HG03442 (cell line): ENCODE data around the gene H1-8.
"Not testable (repeated sequence)": the region's sequence is repeated elsewhere in the genome, so short reads cannot be mapped to it uniquely, and the experiment has no call there.

Source experiments
- ATAC-seq: cut with Tn5 transposase; IDR thresholded peaks from one replicate; pipeline ENCODE4 v1.9.1; 2021; ENCODE audit warnings: mild to moderate bottlenecking, moderate library complexity; ENCODE audit not compliant: unreplicated experiment

H1-8 gene

DNA sequence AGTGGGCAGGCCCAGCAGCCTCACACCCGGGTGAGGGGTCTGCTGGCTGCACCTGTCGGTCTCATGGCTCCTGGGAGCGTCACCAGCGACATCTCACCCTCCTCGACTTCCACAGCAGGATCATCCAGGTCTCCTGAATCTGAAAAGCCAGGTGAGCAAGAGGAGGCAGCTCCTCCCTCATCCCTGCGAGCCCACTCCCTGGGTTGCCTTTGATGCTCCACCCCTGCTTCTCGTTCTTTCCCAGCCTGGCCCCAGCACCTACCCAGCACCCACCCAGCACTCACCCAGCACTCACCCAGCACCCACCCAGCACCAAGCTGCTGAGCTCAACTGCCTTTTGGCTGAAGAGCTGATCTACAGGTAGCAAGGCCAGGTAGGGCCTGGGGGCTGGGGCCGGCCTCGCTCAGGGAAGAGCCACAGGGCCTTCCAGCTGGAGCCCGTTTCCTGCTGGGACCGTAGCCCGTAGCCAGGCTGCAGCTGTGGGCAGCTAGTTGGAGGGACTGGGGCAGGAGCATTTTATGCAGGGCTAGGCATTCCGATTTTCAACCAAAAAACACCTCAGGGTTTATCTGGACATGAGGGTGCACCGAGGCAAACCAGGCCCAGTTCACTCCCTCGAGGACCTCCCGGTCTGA is at the start of gene H1-8:
TSS of gene H1-8 (plus strand) at position 20 of the 635 bp plus-strand sequence. CDS start at position 64, 44 bp downstream.
- no peak for ATAC-seq

DNA sequence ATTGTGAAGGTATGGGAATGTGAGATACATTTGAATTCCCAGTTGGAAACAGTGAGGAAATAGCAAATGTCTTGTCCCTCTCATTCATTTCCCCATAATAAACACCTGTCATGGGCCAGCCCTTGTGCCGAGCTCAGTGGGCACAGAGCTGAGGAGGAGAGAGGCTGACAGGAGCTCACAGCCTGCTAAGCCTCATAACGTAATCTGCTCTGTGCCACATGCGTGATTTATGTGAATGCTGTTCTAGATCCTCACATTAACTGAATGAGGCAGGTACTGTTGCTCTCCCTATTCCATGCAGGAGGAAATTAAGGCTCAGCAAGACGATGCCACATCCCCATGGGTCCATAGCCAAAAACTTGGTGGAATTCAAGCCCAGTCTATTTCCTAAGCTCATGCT is 49.8 kb upstream of the H1-8 start:
- ATAC-seq, result no peak

DNA sequence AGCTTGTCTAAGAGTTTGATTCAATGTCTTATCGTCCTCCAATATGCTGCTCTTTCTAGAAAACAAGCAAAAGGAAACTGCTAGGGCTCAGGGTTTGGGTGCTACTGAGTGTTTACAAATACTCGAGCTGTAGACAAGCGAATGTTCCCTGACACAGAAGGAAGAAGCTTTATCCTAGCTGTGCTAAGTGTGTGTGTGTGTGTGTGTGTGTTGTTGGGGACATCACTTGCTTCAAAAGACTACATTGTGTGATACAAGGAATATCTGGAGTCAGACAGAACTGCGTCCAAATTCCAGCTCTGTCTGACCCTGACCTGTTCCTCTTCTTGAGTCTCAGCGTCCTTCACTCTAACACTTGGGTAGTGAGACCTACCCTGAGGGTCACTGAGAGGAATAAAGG is 48.5 kb upstream of the H1-8 start:
- ATAC-seq, result not testable (repeated sequence)

GRCh38 chr3:129495006-129495639 is 47.9 kb upstream of the H1-8 start:
- ATAC-seq, result not testable (repeated sequence)

GRCh38 chr3:129497876-129498275 is 45.1 kb upstream of the H1-8 start:
- not testable (repeated sequence) for ATAC-seq

GRCh38 chr3:129498603-129499488 is 44.1 kb upstream of the H1-8 start:
- ATAC-seq, result not testable (repeated sequence)

DNA sequence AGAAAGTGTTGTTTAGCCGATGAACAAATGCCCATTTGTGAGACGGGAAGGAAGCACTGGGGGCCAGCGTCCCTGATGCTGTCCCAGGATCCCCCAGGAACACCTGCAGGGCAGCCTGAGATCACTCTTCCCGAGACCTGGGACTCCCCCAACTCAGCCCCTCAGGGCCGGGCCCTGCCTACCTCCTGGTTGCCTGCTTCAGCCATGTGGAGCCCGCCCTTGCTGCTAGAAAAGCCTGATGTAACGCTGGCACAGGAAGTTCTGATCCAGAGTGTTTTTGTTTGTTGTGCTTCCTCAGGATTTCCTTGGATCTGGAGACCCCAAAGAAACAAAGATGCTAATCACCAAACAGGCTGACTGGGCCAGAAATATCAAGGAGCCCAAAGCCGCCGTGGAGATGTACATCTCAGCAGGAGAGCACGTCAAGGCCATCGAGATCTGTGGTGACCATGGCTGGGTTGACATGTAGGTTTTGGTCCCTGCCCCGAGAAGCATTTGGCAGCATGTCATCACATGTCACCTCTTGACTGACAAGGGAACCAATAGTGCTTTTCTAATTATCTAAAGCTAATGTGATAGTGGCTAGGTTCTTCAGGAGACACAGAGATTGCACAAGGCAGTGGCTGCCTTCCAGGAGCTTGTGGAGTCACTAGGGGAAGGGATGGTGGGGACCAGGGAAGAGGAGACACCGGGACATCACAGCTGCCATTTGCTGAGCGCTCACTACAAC is 43.2 kb upstream of the H1-8 start:
- not testable (repeated sequence) for ATAC-seq

GRCh38 chr3:129500334-129500658 is 42.7 kb upstream of the H1-8 start:
- ATAC-seq, result no peak

DNA sequence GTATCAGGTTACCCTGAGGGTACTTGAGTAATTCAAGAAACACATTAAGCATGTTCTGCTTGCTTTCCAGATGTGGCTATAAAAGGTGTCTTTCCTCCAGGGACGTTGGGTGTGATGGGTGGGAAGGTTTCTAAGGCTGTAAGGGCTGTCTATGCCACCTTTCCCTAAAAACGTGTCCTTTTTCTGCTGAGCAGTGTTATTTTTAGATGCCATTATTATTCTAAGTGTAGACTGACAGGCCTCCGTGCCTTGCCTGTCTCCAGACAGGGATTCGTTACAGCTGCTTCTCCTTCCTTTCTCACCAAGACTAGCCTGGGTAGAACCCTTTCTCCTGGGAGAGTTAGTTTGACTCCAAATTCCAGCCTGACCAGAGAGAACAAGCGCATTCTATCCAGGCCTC is 41.3 kb upstream of the H1-8 start:
- ATAC-seq, result no peak

GRCh38 chr3:129502641-129503408 is 40.1 kb upstream of the H1-8 start:
- ATAC-seq, result no peak

DNA sequence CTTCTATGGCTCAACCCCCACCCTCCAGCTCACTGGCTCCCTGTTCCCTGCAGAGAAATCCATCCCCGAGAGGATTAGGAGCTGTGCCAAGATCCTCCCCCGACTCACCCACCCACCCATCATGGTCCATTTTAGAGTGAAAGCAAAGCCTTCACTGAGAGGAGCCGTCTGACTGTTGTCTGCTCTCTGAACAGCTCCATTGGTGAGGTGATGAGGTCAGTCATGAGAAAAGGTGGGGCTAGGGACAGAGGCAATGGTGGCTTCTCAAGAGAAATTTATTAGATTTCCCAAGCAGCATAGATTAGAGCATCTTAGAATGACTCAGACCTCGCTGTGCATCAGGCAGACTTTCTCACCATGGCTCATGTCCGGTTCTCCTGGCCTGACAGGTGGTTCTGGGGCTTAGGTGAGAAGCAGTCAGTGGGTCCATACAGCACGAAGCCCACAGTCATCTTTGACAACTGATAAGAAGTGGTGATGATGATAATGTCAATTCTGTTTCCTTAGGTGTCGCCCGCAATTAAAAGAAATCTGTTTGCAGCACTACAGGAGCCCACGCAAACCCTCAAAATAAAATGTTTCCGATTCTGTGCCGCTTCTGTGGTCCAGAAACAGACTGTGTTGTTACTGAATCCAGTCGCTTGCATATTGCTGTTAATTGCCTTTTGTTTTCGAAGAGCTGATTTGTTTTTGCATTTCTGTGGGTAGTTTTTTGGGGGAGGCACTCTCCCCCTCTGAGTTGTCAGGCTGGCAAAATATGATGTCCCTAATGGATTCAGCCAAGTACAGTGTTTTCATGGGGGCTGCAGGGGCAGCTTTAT is 39.3 kb upstream of the H1-8 start:
- ATAC-seq, result no peak

DNA sequence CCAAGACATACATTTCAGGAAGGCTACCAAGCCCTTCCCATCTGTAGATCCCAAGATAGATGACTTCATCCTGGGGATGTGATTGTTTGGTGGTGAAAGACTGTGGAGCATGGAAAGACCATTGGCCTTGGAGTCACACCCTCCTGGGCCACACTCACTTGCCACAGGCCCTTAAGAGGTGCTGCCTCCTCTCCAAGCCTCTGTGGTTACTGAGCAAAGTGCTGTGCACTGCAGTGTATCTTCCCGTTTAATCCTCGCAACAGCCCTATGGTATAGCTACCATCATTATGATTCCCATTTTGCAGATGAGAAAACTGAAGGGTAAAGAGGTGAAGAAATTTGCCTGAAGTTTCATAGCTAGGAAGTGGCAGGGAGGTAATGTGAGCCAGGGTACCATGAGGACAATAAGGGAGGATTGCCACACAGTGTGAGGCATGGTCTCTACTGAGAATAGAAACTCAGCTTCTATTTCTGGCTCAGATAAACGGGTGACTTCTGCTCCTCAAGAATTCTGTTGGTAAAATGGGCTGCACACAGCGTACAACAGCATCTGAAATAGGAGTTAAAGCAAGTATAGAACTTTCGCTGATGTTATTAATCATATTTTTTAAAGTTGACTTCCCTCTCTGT is 38.4 kb upstream of the H1-8 start:
- ATAC-seq, result no peak

GRCh38 chr3:129505341-129505740 is 37.6 kb upstream of the H1-8 start:
- no peak for ATAC-seq

GRCh38 chr3:129506231-129506742 is 36.7 kb upstream of the H1-8 start:
- no peak for ATAC-seq

GRCh38 chr3:129507181-129507831 is 35.7 kb upstream of the H1-8 start:
- ATAC-seq, result no peak

GRCh38 chr3:129512595-129512994 is 30.4 kb upstream of the H1-8 start:
- no peak for ATAC-seq

DNA sequence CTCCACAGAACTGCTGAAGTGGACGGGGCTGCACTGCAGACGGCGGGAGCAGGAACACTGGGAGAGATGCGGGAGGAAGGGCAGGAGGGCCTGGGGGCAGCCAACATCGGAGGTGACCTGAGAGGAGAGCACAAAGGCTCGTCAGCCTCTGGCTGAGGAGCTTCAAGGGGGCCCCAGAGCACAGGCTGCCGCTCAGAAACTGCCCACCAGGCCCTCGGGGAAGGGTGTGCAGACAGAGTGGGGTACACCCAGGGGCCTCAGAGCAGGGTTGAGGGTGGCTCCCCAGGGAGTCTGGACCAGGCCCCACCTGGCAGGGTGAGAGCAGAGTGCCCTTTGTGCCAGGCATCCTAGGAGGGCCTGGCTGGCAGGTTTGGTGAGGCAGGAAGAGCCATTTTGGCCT is 29.3 kb upstream of the H1-8 start:
- ATAC-seq, result no peak

- no peak for ATAC-seq
These were observed 28.9 kb upstream of the H1-8 start for GRCh38 chr3:129514110-129514509.
